Transverse colon (tissue), 4 donors: ENCODE measurements around the gene ENTHD1.

Experiments
- CTCF ChIP-seq, 5 experiments: fragments of 200-600 bp in 3 of 5; fragments of 450-650 bp in 2 of 5; sonication (generic) in 3 of 5; IDR thresholded peaks; 1 replicate in 2 of 5; 2 replicates in 3 of 5; pipeline ENCODE4 v1.5.1; 2016 to 2017; ENCODE audit warnings: antibody characterized with exemption in 5 of 5, inconsistent platforms in 3 of 5, mild to moderate bottlenecking in 2 of 5, moderate library complexity in 1 of 5
- EP300 ChIP-seq: sonication (generic); formaldehyde crosslinking; IDR thresholded peaks from one replicate; pipeline ENCODE4 v1.6.1; 2017; ENCODE audit warnings: antibody characterized with exemption, low read depth
- POLR2A ChIP-seq: fragments of 450-650 bp; IDR thresholded peaks from one replicate; pipeline ENCODE4 v1.6.1; 2016; ENCODE audit warnings: antibody characterized with exemption, mild to moderate bottlenecking, moderate library complexity
- POLR2AphosphoS5 ChIP-seq, 3 donors: sonication (generic); formaldehyde crosslinking; IDR thresholded peaks; one replicate each; pipeline ENCODE4 v1.6.1; 2016; ENCODE audit warnings: antibody characterized with exemption in 3 of 3

GRCh38 chr22:39880722-39881121 lies 12.8 kb downstream of the ENTHD1 start:
- no peak for TF ChIP-seq CTCF (IDR thresholded peaks at IDR 0.05)
- TF ChIP-seq POLR2A, result no peak
- TF ChIP-seq EP300, result no peak
- TF ChIP-seq POLR2AphosphoS5 (IDR thresholded peaks at IDR 0.05), result no peak
